ENCODE measurements around the gene GALNT6.

GALNT6 gene

GRCh38 chr12:51390457-51390856 is 749 bp downstream of the GALNT6 start:
- Histone ChIP-seq H3K9me3 (replicated peaks; ENCODE audit: low read length) (no peaks in the 10 kb centered on the region), H3K27me3 (ENCODE audit: control insufficient read depth, insufficient read depth, low read length) (no peaks in the 10 kb centered on the region), H3K4me2 (ENCODE audit: low read length) (no peak overlapping the region), H3K4me1 (ENCODE audit: control insufficient read depth, insufficient read depth, low read length) (peaks cover 47% of the 10 kb centered on the region), H3K4me3 (ENCODE audit: low read length) (no peak overlapping the region), H3K36me3 (ENCODE audit: insufficient read depth, low read length) (no peaks in the 10 kb centered on the region), H3K9ac (ENCODE audit: low read depth, low read length) (no peak overlapping the region)

- no peak overlapping the region for H3K4me2 ChIP-seq (ENCODE audit: low read length)
- peaks cover 38% of the 10 kb centered on the region for H3K4me1 ChIP-seq (ENCODE audit: control insufficient read depth, insufficient read depth, low read length)
- H3K36me3 ChIP-seq (ENCODE audit: insufficient read depth, low read length), result no peaks in the 10 kb centered on the region
- H3K9ac ChIP-seq (ENCODE audit: low read depth, low read length), result no peak overlapping the region
- H3K9me3 ChIP-seq (replicated peaks; ENCODE audit: low read length), result no peaks in the 10 kb centered on the region
- H3K27me3 ChIP-seq (ENCODE audit: control insufficient read depth, insufficient read depth, low read length), result no peaks in the 10 kb centered on the region
- H3K4me3 ChIP-seq (ENCODE audit: low read length), result no peak overlapping the region
Observed at GRCh38 chr12:51389302-51389999, 1.8 kb downstream of the GALNT6 start.

- no peak overlapping the region for H3K4me2 ChIP-seq (ENCODE audit: low read length)
- H3K36me3 ChIP-seq (ENCODE audit: insufficient read depth, low read length), result no peaks in the 10 kb centered on the region
- peaks cover 32% of the 10 kb centered on the region for H3K4me1 ChIP-seq (ENCODE audit: control insufficient read depth, insufficient read depth, low read length)
- no peak overlapping the region for H3K9ac ChIP-seq (ENCODE audit: low read depth, low read length)
- H3K9me3 ChIP-seq (replicated peaks; ENCODE audit: low read length), result no peaks in the 10 kb centered on the region
- no peaks in the 10 kb centered on the region for H3K27me3 ChIP-seq (ENCODE audit: control insufficient read depth, insufficient read depth, low read length)
- no peak overlapping the region for H3K4me3 ChIP-seq (ENCODE audit: low read length)
Observed at GRCh38 chr12:51388846-51389245, 2.4 kb downstream of the GALNT6 start.

- Histone ChIP-seq H3K9ac (ENCODE audit: low read depth, low read length) (no peak overlapping the region), H3K27me3 (ENCODE audit: control insufficient read depth, insufficient read depth, low read length) (no peaks in the 10 kb centered on the region), H3K36me3 (ENCODE audit: insufficient read depth, low read length) (no peaks in the 10 kb centered on the region), H3K4me1 (ENCODE audit: control insufficient read depth, insufficient read depth, low read length) (peaks cover 29% of the 10 kb centered on the region), H3K4me2 (ENCODE audit: low read length) (peak overlapping the region; percentile 48), H3K4me3 (ENCODE audit: low read length) (no peak overlapping the region), H3K9me3 (replicated peaks; ENCODE audit: low read length) (no peaks in the 10 kb centered on the region)
Observed at GRCh38 chr12:51388069-51388799, 3.0 kb downstream of the GALNT6 start.

- Histone ChIP-seq H3K9me3 (replicated peaks; ENCODE audit: low read length) (no peaks in the 10 kb centered on the region), H3K4me3 (ENCODE audit: low read length) (no peak overlapping the region), H3K36me3 (ENCODE audit: insufficient read depth, low read length) (no peaks in the 10 kb centered on the region), H3K9ac (ENCODE audit: low read depth, low read length) (no peak overlapping the region), H3K4me2 (ENCODE audit: low read length) (no peak overlapping the region), H3K27me3 (ENCODE audit: control insufficient read depth, insufficient read depth, low read length) (no peaks in the 10 kb centered on the region), H3K4me1 (ENCODE audit: control insufficient read depth, insufficient read depth, low read length) (peaks cover 24% of the 10 kb centered on the region)
Observed at GRCh38 chr12:51386351-51386750, 4.9 kb downstream of the GALNT6 start.

- Histone ChIP-seq H3K27me3 (ENCODE audit: control insufficient read depth, insufficient read depth, low read length) (no peaks in the 10 kb centered on the region), H3K4me2 (ENCODE audit: low read length) (no peak overlapping the region), H3K9me3 (replicated peaks; ENCODE audit: low read length) (no peaks in the 10 kb centered on the region), H3K36me3 (ENCODE audit: insufficient read depth, low read length) (no peaks in the 10 kb centered on the region), H3K4me1 (ENCODE audit: control insufficient read depth, insufficient read depth, low read length) (peaks cover 8% of the 10 kb centered on the region), H3K9ac (ENCODE audit: low read depth, low read length) (no peak overlapping the region), H3K4me3 (ENCODE audit: low read length) (no peak overlapping the region)
Observed at GRCh38 chr12:51383269-51383905, 7.8 kb downstream of the GALNT6 start.

- Histone ChIP-seq H3K27me3 (ENCODE audit: control insufficient read depth, insufficient read depth, low read length) (no peaks in the 10 kb centered on the region), H3K36me3 (ENCODE audit: insufficient read depth, low read length) (no peaks in the 10 kb centered on the region), H3K9ac (ENCODE audit: low read depth, low read length) (no peak overlapping the region), H3K4me3 (ENCODE audit: low read length) (no peak overlapping the region), H3K9me3 (replicated peaks; ENCODE audit: low read length) (no peaks in the 10 kb centered on the region), H3K4me1 (ENCODE audit: control insufficient read depth, insufficient read depth, low read length) (no peaks in the 10 kb centered on the region), H3K4me2 (ENCODE audit: low read length) (no peak overlapping the region)
Observed at GRCh38 chr12:51382173-51382572, 9.0 kb downstream of the GALNT6 start.

- no peak overlapping the region for H3K4me2 ChIP-seq (ENCODE audit: low read length)
- H3K27me3 ChIP-seq (ENCODE audit: control insufficient read depth, insufficient read depth, low read length), result no peaks in the 10 kb centered on the region
- no peaks in the 10 kb centered on the region for H3K4me1 ChIP-seq (ENCODE audit: control insufficient read depth, insufficient read depth, low read length)
- H3K36me3 ChIP-seq (ENCODE audit: insufficient read depth, low read length), result no peaks in the 10 kb centered on the region
- no peak overlapping the region for H3K4me3 ChIP-seq (ENCODE audit: low read length)
- no peak overlapping the region for H3K9ac ChIP-seq (ENCODE audit: low read depth, low read length)
- H3K9me3 ChIP-seq (replicated peaks; ENCODE audit: low read length), result no peaks in the 10 kb centered on the region
Observed at GRCh38 chr12:51381226-51382079, 9.8 kb downstream of the GALNT6 start.

- Histone ChIP-seq H3K4me3 (ENCODE audit: low read length) (no peak overlapping the region), H3K9me3 (replicated peaks; ENCODE audit: low read length) (no peaks in the 10 kb centered on the region), H3K27me3 (ENCODE audit: control insufficient read depth, insufficient read depth, low read length) (no peaks in the 10 kb centered on the region), H3K9ac (ENCODE audit: low read depth, low read length) (no peak overlapping the region), H3K4me2 (ENCODE audit: low read length) (no peak overlapping the region), H3K36me3 (ENCODE audit: insufficient read depth, low read length) (no peaks in the 10 kb centered on the region), H3K4me1 (ENCODE audit: control insufficient read depth, insufficient read depth, low read length) (peaks cover 7% of the 10 kb centered on the region)
Observed at GRCh38 chr12:51379571-51379970, 11.6 kb downstream of the GALNT6 start.

- Histone ChIP-seq H3K27me3 (ENCODE audit: control insufficient read depth, insufficient read depth, low read length) (no peaks in the 10 kb centered on the region), H3K4me1 (ENCODE audit: control insufficient read depth, insufficient read depth, low read length) (peaks cover 12% of the 10 kb centered on the region), H3K9me3 (replicated peaks; ENCODE audit: low read length) (no peaks in the 10 kb centered on the region), H3K9ac (ENCODE audit: low read depth, low read length) (no peak overlapping the region), H3K36me3 (ENCODE audit: insufficient read depth, low read length) (no peaks in the 10 kb centered on the region), H3K4me2 (ENCODE audit: low read length) (no peak overlapping the region), H3K4me3 (ENCODE audit: low read length) (no peak overlapping the region)
Observed at GRCh38 chr12:51378749-51379148, 12.5 kb downstream of the GALNT6 start.
